ENCODE results near the gene BCAS3. TPM values are rescaled to one million over a fixed set of nuclear protein-coding genes. Genes with fewer than 3 reads are reported as not detected.

Gene BCAS3
- total RNA-seq, 1 experiment from 2014 or later = 26.6 TPM

- DNase-seq (ENCODE audit: extremely low read depth, low read depth) = no peak
Observed at GRCh38 chr17:61209106-61209439, 531.4 kb downstream of the BCAS3 start.

DNA sequence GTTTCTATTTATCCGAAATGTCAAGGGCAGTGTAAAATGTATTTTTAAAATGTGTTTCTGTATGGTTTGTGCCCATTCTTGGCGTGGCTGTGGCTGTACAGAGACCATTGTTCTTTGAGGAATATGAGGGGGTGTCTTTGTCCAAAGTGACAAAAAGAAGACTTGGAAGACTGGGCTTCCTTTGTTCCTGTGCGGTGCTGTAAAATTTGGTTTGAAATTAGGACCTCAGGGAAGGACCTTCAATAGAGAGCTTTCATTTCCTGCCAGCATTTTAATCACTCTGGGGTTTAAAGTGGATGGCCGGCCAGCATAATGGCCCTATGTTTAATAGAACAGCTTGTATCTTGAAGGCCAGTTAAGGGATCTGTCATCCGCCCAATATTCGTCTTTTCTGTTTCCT lies 531.9 kb downstream of the BCAS3 start:
- no peak for DNase-seq (ENCODE audit: extremely low read depth, low read depth)

DNA sequence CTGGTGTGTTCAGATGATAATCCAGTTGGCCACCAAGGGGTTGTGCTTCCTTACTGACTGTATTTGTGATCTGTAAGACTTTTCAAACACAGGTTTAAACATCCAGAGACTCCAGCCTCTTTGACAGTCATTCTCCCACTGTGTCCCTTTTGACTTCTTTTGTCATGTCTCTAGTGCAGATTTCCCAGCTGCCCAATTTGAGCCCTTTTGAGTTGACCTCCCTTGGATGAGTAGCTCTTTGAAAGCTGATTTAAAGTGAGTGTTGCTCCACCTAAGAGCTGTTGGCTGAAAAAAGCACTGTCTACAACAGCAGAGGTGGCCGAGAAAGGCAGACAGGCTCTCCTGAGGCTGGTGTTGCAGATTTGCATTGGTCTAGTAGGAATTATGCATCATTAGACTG lies 533.6 kb downstream of the BCAS3 start:
- DNase-seq (ENCODE audit: extremely low read depth, low read depth) = no peak

- DNase-seq (ENCODE audit: extremely low read depth, low read depth) = no peak
Observed at GRCh38 chr17:61212655-61213054, 535.0 kb downstream of the BCAS3 start.

DNA sequence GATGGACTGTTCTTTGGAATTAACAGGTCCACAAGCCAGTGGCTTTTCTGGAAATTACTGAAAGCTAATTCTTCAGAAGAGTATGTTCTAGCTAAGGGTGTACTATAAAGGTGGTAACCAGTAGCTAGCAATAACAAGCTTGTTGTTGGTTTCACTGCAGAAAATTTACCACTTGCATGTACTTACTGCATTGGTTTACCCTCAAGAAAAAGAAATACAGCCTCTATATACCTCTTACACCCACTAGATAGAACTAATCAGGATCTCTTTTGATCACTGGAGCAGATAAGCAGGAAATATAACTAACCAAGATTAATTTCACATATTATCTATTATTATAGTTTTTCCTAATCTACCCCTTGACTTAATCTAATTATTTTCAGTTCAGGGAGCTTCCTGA lies 537.1 kb downstream of the BCAS3 start:
- no peak for DNase-seq (ENCODE audit: extremely low read depth, low read depth)

DNA sequence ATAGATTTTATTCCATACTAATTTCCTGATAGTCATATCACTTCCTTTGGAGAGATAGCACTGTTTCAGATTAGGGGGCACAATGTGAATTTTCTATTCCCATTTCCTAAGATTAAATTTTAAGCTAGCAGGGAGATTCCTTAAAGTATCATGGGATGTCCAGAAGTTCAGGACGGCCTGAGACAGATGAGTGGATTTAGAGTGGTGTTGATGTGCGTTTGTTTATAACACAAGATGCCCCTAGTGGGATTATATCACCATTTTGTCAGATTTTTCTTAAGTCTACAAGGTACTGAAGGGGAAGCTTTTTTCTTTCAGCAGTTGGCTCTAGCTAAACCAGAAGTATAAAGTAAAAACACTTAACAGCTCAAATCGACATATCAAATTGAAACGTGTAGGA lies 538.4 kb downstream of the BCAS3 start:
- no peak for DNase-seq (ENCODE audit: extremely low read depth, low read depth)

DNA sequence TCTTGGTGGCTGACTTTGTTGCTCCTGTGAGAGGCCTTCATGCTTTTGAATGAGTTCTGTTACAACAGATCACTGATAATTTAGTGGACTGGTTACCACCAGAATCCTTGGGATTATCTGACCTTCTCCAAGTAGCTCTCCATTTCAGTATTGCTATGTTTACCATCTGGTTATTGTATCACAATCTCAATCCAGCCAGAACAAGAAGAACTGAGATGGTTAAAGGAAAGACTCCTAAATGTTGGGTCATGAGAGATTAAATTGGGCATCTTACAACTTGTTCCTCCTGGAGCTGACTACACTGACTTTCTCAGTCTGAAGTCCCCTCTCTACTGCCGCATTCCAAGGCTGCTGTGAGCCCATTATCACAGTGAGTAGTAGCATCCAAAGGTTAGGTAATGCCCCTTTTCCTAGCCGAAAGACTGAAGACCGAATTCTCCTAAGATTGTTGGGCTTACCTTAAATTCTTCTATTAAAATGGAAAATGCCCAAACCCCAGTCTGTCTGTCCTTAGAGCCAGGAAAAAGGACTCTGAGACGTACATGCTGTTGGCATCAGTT lies 540.3 kb downstream of the BCAS3 start:
- DNase-seq (ENCODE audit: extremely low read depth, low read depth) = no peak

GRCh38 chr17:61218438-61218837 lies 540.8 kb downstream of the BCAS3 start:
- peak; percentile 39 for DNase-seq (ENCODE audit: extremely low read depth, low read depth)

DNA sequence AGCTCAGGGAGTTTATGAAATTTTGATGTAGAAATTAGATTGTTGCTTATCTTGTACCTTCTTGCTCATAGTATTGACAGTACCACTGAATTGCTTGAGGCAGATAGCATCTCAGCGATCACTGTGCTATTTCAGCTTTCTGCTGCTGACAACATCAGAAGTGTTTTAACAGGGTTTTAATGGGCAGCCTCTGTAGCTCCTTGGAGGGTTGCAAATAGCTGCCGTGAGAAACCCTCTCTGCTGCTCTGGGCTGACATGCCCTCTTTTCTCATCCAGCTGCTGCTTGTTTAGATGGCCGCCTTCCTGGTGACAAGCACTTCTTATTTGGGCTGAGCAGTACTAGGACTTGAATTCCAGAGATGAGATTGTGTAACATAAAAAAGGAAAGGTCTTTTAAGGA lies 541.8 kb downstream of the BCAS3 start:
- DNase-seq (ENCODE audit: extremely low read depth, low read depth) = peak; percentile 17

GRCh38 chr17:61221181-61221580 lies 543.5 kb downstream of the BCAS3 start:
- DNase-seq (ENCODE audit: extremely low read depth, low read depth) = no peak

GRCh38 chr17:61221597-61222471 lies 544.2 kb downstream of the BCAS3 start:
- DNase-seq (ENCODE audit: extremely low read depth, low read depth) = no peak

DNA sequence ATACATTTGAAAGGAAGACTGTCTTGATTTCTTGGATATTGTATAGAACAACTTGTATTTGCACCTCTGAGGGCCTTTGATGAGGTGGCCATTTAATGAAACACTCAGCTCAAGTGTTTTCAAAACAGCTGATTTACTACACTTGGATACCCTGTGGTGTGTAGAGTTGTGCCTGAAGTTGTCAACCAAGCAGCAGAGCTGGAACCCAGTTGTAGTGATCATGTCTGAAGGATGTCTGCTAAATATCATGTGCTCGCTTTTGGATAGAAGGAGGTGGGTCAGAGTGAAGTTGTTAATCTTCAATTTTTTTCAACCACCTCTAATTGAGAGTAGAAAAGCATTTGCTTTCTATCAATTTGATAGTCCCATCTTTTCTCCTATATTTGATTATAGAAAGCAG lies 546.1 kb downstream of the BCAS3 start:
- no peak for DNase-seq (ENCODE audit: extremely low read depth, low read depth)

- no peak for DNase-seq (ENCODE audit: extremely low read depth, low read depth)
Observed at GRCh38 chr17:61225178-61225882, 547.7 kb downstream of the BCAS3 start.

DNA sequence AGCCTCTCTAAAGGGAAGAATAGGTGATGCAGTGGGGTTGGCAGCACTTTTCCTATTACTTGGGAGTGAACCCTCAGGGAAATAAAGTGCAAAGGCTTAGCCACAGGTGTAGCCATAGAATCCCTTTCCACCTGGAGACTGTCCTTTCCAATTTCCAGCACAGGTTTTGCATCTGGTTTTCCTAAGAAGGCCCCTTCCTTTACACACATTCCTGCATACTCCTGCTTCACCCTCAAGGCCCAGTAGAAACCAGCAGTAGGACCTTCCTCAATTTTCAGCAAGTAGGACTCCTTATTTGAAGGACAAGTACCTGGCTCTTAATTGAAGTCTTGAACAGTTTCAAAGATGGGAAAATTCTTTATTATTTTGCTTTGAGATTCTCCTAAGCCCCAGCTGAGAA lies 550.2 kb downstream of the BCAS3 start:
- DNase-seq (ENCODE audit: extremely low read depth, low read depth) = no peak

- DNase-seq (ENCODE audit: extremely low read depth, low read depth) = no peak
Observed at GRCh38 chr17:61230461-61230860, 552.8 kb downstream of the BCAS3 start.

GRCh38 chr17:61230972-61231820 lies 553.5 kb downstream of the BCAS3 start:
- no peak for DNase-seq (ENCODE audit: extremely low read depth, low read depth)

DNA sequence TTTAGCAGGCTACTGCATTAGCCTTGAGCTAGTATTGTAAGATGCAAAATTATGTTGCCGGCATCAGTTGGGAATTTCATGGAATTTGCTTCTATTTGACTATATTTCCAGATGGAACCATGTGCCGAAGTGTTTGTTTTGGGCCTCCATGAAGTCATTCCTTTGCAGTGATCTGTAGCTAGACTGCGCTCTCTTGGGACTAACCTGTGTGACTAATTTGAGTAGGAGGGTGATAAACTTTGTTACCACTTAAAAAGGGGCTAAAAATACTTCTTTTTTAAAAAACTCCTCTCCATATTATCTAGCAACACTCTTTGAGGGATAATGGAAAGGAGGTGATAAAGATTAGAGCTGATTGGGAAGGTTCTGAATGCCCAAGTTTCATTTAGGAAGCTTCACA lies 555.2 kb downstream of the BCAS3 start:
- DNase-seq (ENCODE audit: extremely low read depth, low read depth) = no peak

- no peak for DNase-seq (ENCODE audit: extremely low read depth, low read depth)
Observed at GRCh38 chr17:61233991-61234750, 556.5 kb downstream of the BCAS3 start.

- DNase-seq (ENCODE audit: extremely low read depth, low read depth) = no peak
Observed at GRCh38 chr17:61235001-61235826, 557.6 kb downstream of the BCAS3 start.

All from NCI-H460 (cell line).